BJ (cell line): ENCODE results near the gene ATOSB. TPM values are rescaled to one million over a fixed set of nuclear protein-coding genes. Genes with fewer than 3 reads are reported as not detected.

Experiments
- CTCF ChIA-PET: fragments of 350-600 bp; formaldehyde crosslinking; extraction: SDS; loops from one replicate; lab custom pipeline; 2021; ENCODE audit warnings: antibody characterized with exemption, inconsistent platforms; lab: Yijun Ruan, JAX
- POLR2A ChIA-PET: fragments of 300-600 bp; sonication (Branson Sonifier 250); formaldehyde crosslinking; extraction: SDS; loops from one replicate; lab custom pipeline; 2021; ENCODE audit warnings: antibody characterized with exemption; lab: Charles Lee
- DNase-seq: peaks from one replicate; pipeline ENCODE4 v3.0.0-alpha.2; 2011; ENCODE audit warnings: low read depth
- H3K27me3 ChIP-seq: 2 replicates; pipeline ENCODE4 v1.6.0; 2011; ENCODE audit warnings: low read length; ENCODE audit not compliant: control insufficient read depth, insufficient read depth
- H3K36me3 ChIP-seq: 2 replicates; pipeline ENCODE4 v1.5.1; 2011; ENCODE audit warnings: low read length; ENCODE audit not compliant: control insufficient read depth, insufficient read depth
- H3K4me3 ChIP-seq: 2 replicates; pipeline ENCODE4 v1.5.1; 2011; ENCODE audit warnings: low read depth, mild to moderate bottlenecking, control low read depth, low read length
- CTCF ChIP-seq: IDR thresholded peaks from 2 replicates; pipeline ENCODE4 v1.5.1; 2011; ENCODE audit warnings: low read depth, mild to moderate bottlenecking, control low read depth, inconsistent platforms, low read length, moderate library complexity; ENCODE audit not compliant: insufficient read depth
- polyA plus RNA-seq: library from polyadenylated mRNA; depleted of rRNA; stranded (reverse); fragments of >200 nt; gene quantifications from 2 replicates; pipeline ENCODE4 v1.2.3, GENCODE V29; 2011

The ATOSB gene
- polyA plus RNA-seq, 1 experiment, result 51.0 TPM

GRCh38 chr9:35104586-35104985 is 11.1 kb downstream of the ATOSB start:
- POLR2A ChIA-PET, result no interaction called here
- CTCF ChIA-PET, result interaction anchor here (1.0 to 1.1 kb wide), 2 partner anchors 10 to 372 kb away, joined by 4 read pairs; no protein-coding TSS in a partner anchor
- no peaks in the 10 kb centered on the region for H3K27me3 ChIP-seq
- no peak for DNase-seq
- peaks cover 46% of the 10 kb centered on the region for H3K36me3 ChIP-seq
- no peak for TF ChIP-seq CTCF
- no peak overlapping the region for H3K4me3 ChIP-seq

- POLR2A ChIA-PET, result no interaction called here
- Histone ChIP-seq H3K4me3 (peak overlapping the region; percentile 70), H3K27me3 (no peaks in the 10 kb centered on the region), H3K36me3 (peaks cover 46% of the 10 kb centered on the region)
- TF ChIP-seq CTCF, result no peak
- CTCF ChIA-PET, result interaction anchor here (0.9 to 3.2 kb wide), 4 partner anchors 10 to 373 kb away, joined by 3 to 10 read pairs (median 4); partner anchors contain the start of gene VCP
- no peak for DNase-seq
Measured at GRCh38 chr9:35103660-35104191, 11.9 kb downstream of the ATOSB start.

GRCh38 chr9:35102769-35103659 is 12.6 kb downstream of the ATOSB start, which contains the start of gene STOML2:
Gene STOML2, minus strand, starts transcription at chr9:35103131. Its CDS starts 37 bp downstream, at chr9:35103094.
- TF ChIP-seq CTCF, result no peak
- no peaks in the 10 kb centered on the region for H3K27me3 ChIP-seq
- POLR2A ChIA-PET, result interaction anchor here (0.6 kb wide), 1 partner anchor 239 kb away, joined by 4 read pairs; no protein-coding TSS in a partner anchor
- H3K36me3 ChIP-seq, result peaks cover 40% of the 10 kb centered on the region
- DNase-seq, result peak; percentile 75
- CTCF ChIA-PET, result interaction anchor here (0.8 to 3.2 kb wide), 5 partner anchors 9 to 373 kb away, joined by 3 to 10 read pairs (median 4); partner anchors contain the start of gene VCP
- peak within 1 kb of the TSS; percentile 70 for H3K4me3 ChIP-seq

GRCh38 chr9:35102465-35102768 is 13.2 kb downstream of the ATOSB start:
- Histone ChIP-seq H3K36me3 (peaks cover 34% of the 10 kb centered on the region), H3K4me3 (peak overlapping the region; percentile 70), H3K27me3 (no peaks in the 10 kb centered on the region)
- POLR2A ChIA-PET, result interaction anchor here (0.6 kb wide), 1 partner anchor 238 kb away, joined by 4 read pairs; no protein-coding TSS in a partner anchor
- DNase-seq, result no peak
- no peak for TF ChIP-seq CTCF
- CTCF ChIA-PET, result interaction anchor here (1.0 to 3.2 kb wide), 2 partner anchors 9 to 203 kb away, joined by 3 to 10 read pairs; no protein-coding TSS in a partner anchor

- ChIA-PET POLR2A (no interaction called here), CTCF (interaction anchor here (1.1 to 4.3 kb wide), 8 partner anchors 11 to 202 kb away, joined by 4 to 57 read pairs (median 7); partner anchors contain the start of gene ATOSB)
- H3K4me3 ChIP-seq, result no peak overlapping the region
- H3K27me3 ChIP-seq, result no peaks in the 10 kb centered on the region
- peaks cover 24% of the 10 kb centered on the region for H3K36me3 ChIP-seq
- TF ChIP-seq CTCF, result no peak
- DNase-seq, result no peak
Measured at GRCh38 chr9:35097573-35097972, 18.1 kb downstream of the ATOSB start.
